AG10803 (cell line): ENCODE data around the gene FBXO30.
A peak's percentile ranks its signal among the peaks of the same experiment; 100 is the strongest.

Source experiments
- DNase-seq: peaks from one replicate; pipeline ENCODE4 v3.0.0; 2010; ENCODE audit warnings: low read depth
- H3K4me3 ChIP-seq: 2 replicates; pipeline ENCODE4 v1.5.1; 2011; ENCODE audit warnings: mild to moderate bottlenecking, low read length, control low read depth
- CTCF ChIP-seq: conservative IDR thresholded peaks from 2 replicates; pipeline ENCODE4 v1.5.1; 2011; ENCODE audit warnings: mild to moderate bottlenecking, low read length, control low read depth, inconsistent platforms

Gene FBXO30

GRCh38 chr6:145758113-145758512 lies 56.5 kb downstream of the FBXO30 start:
- TF ChIP-seq CTCF = no peak
- no peak overlapping the region for H3K4me3 ChIP-seq
- no peak for DNase-seq

DNA sequence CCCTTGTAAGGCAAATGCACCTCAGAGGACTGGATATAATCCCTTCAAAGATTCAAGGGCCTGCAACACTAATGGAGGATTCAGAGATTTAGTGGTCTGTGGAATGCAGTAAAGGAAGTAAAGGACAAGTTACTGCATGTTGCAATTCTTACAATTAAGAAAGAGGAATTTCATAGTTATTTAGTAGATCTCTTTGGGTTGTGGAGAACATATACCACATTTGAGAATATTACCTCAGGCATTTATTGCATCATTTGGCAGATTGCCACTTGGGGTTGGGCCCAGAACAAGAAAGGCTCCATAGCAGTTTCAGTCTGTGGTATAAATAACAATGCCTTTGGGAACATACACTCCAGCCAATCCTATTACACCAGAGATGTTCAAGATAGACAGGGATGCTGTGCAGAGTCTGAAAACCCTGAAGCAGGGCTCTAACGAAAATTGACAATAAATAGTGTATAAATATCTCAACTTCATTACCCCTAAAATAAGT lies 58.4 kb downstream of the FBXO30 start:
- TF ChIP-seq CTCF = no peak
- no peak overlapping the region for H3K4me3 ChIP-seq
- DNase-seq = peak; percentile 97

GRCh38 chr6:145755682-145756081 lies 58.9 kb downstream of the FBXO30 start:
- DNase-seq = no peak
- H3K4me3 ChIP-seq = no peak overlapping the region
- no peak for TF ChIP-seq CTCF

- DNase-seq = no peak
- no peak overlapping the region for H3K4me3 ChIP-seq
- no peak for TF ChIP-seq CTCF
Measured at GRCh38 chr6:145752638-145753037, 62.0 kb downstream of the FBXO30 start.

- TF ChIP-seq CTCF = no peak
- DNase-seq = peak; percentile 79
- H3K4me3 ChIP-seq = no peak overlapping the region
Measured at GRCh38 chr6:145749632-145750031, 65.0 kb downstream of the FBXO30 start.

- H3K4me3 ChIP-seq = no peak overlapping the region
- no peak for DNase-seq
- no peak for TF ChIP-seq CTCF
Measured at GRCh38 chr6:145745861-145746260, 68.7 kb downstream of the FBXO30 start.

GRCh38 chr6:145744619-145745018 lies 70.0 kb downstream of the FBXO30 start:
- no peak for DNase-seq
- H3K4me3 ChIP-seq = no peak overlapping the region
- no peak for TF ChIP-seq CTCF
